Left ventricle myocardium inferior (tissue), 1 donor: ENCODE measurements around the gene SLC28A1. TPM values are rescaled to one million over a fixed set of nuclear protein-coding genes. Genes with fewer than 3 reads are reported as not detected.
A peak's percentile ranks its signal among the peaks of the same experiment; 100 is the strongest.

Experiments used
- DNase-seq: peaks from one replicate; pipeline ENCODE4 v3.0.0-alpha.2; 2020
- H3K27ac ChIP-seq: fragments of 200-600 bp; replicated peaks from 2 replicates; pipeline ENCODE4 v1.8.0; 2021
- H3K27me3 ChIP-seq: fragments of 200-600 bp; 2 replicates; pipeline ENCODE4 v1.8.0; 2021; ENCODE audit warnings: low read depth
- H3K36me3 ChIP-seq: fragments of 200-600 bp; 2 replicates; pipeline ENCODE4 v1.8.0; 2021
- H3K4me1 ChIP-seq: fragments of 200-600 bp; 2 replicates; pipeline ENCODE4 v1.8.0; 2021
- H3K4me3 ChIP-seq: fragments of 200-600 bp; 2 replicates; pipeline ENCODE4 v1.8.0; 2021; ENCODE audit warnings: mild to moderate bottlenecking, moderate library complexity
- H3K9me3 ChIP-seq: fragments of 200-600 bp; replicated peaks from 2 replicates; pipeline ENCODE4 v1.8.0; 2021
- CTCF ChIP-seq: fragments of 200-600 bp; IDR thresholded peaks from 2 replicates; pipeline ENCODE4 v1.8.0; 2021; ENCODE audit warnings: antibody characterized with exemption, mild to moderate bottlenecking, borderline replicate concordance
- intact Hi-C: fragments of 100-400 bp; cut with micrococcal nuclease; formaldehyde crosslinking; loops from one replicate; pipeline ENCODE4 v1.11.0; 2022
- total RNA-seq: library from RNA; stranded (reverse); fragmentation: NEBNext Ultra II Directional; extraction: Animal tissue kit (Norgen Biotek cat#: 25700); gene quantifications from one replicate; pipeline ENCODE4 v1.2.1, GENCODE V29; 2021
- donor health status: DM: no; HTN: yes; CAD: no; lungs with severe emphysema.

SLC28A1 gene
- total RNA-seq, 1 donor from 2014 or later = 0.91 TPM

GRCh38 chr15:84865074-84865569 lies 19.3 kb upstream of the SLC28A1 start:
- DNase-seq = no peak
- Histone ChIP-seq H3K36me3 (peaks cover 55% of the 10 kb centered on the region), H3K4me1 (peaks cover 42% of the 10 kb centered on the region), H3K27me3 (no peaks in the 10 kb centered on the region), H3K27ac (peak overlapping the region; percentile 73), H3K4me3 (no peak overlapping the region), H3K9me3 (no peaks in the 10 kb centered on the region)
- TF ChIP-seq CTCF = no peak
- intact Hi-C loops = no loop called here

GRCh38 chr15:84868037-84868880 lies 16.2 kb upstream of the SLC28A1 start:
- Histone ChIP-seq H3K4me3 (no peak overlapping the region), H3K27ac (no peak overlapping the region), H3K4me1 (peaks cover 20% of the 10 kb centered on the region), H3K27me3 (no peaks in the 10 kb centered on the region), H3K36me3 (peaks cover 52% of the 10 kb centered on the region), H3K9me3 (no peaks in the 10 kb centered on the region)
- intact Hi-C loops = no loop called here
- no peak for DNase-seq
- TF ChIP-seq CTCF = no peak

- H3K4me3 ChIP-seq = no peak overlapping the region
- no peak for TF ChIP-seq CTCF
- no peaks in the 10 kb centered on the region for H3K27me3 ChIP-seq
- no peaks in the 10 kb centered on the region for H3K9me3 ChIP-seq
- no peak for DNase-seq
- H3K4me1 ChIP-seq = peaks cover 10% of the 10 kb centered on the region
- H3K36me3 ChIP-seq = peaks cover 46% of the 10 kb centered on the region
- intact Hi-C loops = no loop called here
- no peak overlapping the region for H3K27ac ChIP-seq
These were observed 15.0 kb upstream of the SLC28A1 start for GRCh38 chr15:84869510-84869909.

DNA sequence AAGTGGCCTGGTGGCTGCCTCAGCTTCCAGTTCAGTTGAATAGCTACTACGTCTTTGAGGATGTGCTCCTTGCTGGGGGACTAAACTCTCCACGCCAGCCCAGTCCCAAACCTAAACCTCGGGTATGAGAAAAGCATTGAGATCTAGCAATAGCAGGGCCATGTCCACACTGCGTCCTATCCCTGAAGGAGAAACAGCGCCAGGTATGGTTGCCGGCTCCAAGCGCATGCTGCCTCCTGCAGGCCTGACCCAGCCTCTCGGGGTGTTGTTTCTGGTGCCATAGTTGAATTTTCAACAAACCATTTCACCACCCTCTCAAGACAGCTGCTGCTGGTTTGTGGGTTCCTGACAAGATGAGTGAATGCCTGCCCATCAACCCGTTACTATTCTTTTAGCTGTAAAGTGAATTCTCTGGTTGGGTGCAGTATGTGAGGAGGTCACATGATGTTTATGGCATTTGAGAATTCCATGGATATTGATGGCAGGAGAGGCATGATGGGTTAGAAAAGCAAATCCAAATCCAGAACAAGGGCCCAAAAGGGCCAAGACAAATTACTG lies 13.0 kb upstream of the SLC28A1 start:
- Histone ChIP-seq H3K4me3 (no peak overlapping the region), H3K9me3 (no peaks in the 10 kb centered on the region), H3K27me3 (no peaks in the 10 kb centered on the region), H3K27ac (no peak overlapping the region), H3K4me1 (peaks cover 10% of the 10 kb centered on the region), H3K36me3 (peaks cover 42% of the 10 kb centered on the region)
- DNase-seq = no peak
- intact Hi-C loops = no loop called here
- TF ChIP-seq CTCF = peak; percentile 17

DNA sequence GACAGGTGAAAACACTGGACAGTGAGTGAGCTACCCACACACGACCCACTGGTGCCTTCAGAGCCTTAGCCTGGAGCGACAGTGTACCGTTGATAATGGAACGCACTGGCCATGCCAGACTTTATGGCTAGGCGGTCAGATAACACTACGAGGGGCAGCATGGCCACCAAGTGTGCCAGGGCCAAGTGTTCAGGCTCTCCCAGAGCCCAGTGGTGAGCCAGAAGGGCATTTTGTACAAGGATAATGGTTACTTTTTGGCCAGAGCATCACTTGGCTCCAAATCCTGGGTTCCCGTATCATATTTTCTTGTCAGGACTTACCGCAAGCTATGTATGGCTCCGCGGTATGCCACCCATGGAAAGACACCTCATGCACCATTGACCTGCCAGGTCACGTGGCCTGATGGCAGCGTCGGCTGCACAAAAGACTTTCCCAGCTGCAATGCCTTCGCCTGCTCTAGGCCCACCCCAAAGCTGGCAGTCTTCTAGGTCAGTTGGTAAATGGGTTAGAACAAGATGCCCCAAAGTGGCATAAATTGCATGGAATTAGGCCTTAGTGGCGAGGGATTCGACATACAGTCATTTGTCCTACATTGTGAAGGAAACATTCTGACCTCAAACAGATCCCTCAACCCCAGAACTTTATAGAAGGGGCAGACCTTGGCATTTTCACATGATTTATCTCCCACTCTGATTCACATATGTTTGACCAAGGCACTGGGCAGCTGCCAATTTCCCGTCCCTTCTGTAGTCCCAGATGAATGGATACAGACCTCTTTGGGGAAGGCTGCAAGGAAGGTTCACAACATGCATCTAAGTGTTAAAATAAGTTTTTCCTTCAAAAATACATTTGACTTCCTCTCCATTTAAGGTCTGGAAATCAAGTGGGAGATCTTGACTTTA lies 12.2 kb upstream of the SLC28A1 start:
- H3K4me3 ChIP-seq = no peak overlapping the region
- no peaks in the 10 kb centered on the region for H3K9me3 ChIP-seq
- H3K36me3 ChIP-seq = peaks cover 35% of the 10 kb centered on the region
- peaks cover 10% of the 10 kb centered on the region for H3K4me1 ChIP-seq
- H3K27ac ChIP-seq = peak overlapping the region; percentile 33
- no peak for TF ChIP-seq CTCF
- H3K27me3 ChIP-seq = no peaks in the 10 kb centered on the region
- DNase-seq = no peak
- intact Hi-C loops = no loop called here
